Effector CD8-positive, alpha-beta T cell (primary cell): Measurements from ENCODE around the gene NTNG2.

Experiments used
- DNase-seq: peaks from one replicate; lab custom pipeline; 2025; lab: John Stamatoyannopoulos, UW

Gene NTNG2

GRCh38 chr9:132172185-132172584 lies 10.3 kb downstream of the NTNG2 start:
- DNase-seq, result no peak

GRCh38 chr9:132175431-132175830 lies 13.6 kb downstream of the NTNG2 start:
- no peak for DNase-seq

- DNase-seq, result no peak
Measured at GRCh38 chr9:132176338-132176737, 14.5 kb downstream of the NTNG2 start.

GRCh38 chr9:132181796-132182313 lies 20.0 kb downstream of the NTNG2 start:
- no peak for DNase-seq

- DNase-seq, result no peak
Measured at GRCh38 chr9:132182314-132183091, 20.6 kb downstream of the NTNG2 start.

GRCh38 chr9:132183134-132183533 lies 21.3 kb downstream of the NTNG2 start:
- DNase-seq, result no peak

- no peak for DNase-seq
Measured at GRCh38 chr9:132183715-132184114, 21.9 kb downstream of the NTNG2 start.

- no peak for DNase-seq
Measured at GRCh38 chr9:132184124-132184523, 22.3 kb downstream of the NTNG2 start.

GRCh38 chr9:132185073-132186009 lies 23.5 kb downstream of the NTNG2 start:
- DNase-seq, result no peak

GRCh38 chr9:132187121-132187620 lies 25.3 kb downstream of the NTNG2 start:
- DNase-seq, result no peak

GRCh38 chr9:132190966-132191365 lies 29.1 kb downstream of the NTNG2 start:
- no peak for DNase-seq

- no peak for DNase-seq
Measured at GRCh38 chr9:132192728-132193127, 30.9 kb downstream of the NTNG2 start.

- DNase-seq, result no peak
Measured at GRCh38 chr9:132193227-132194124, 31.6 kb downstream of the NTNG2 start.

- DNase-seq, result no peak
Measured at GRCh38 chr9:132194508-132194907, 32.6 kb downstream of the NTNG2 start.

GRCh38 chr9:132197315-132197714 lies 35.5 kb downstream of the NTNG2 start:
- DNase-seq, result no peak

GRCh38 chr9:132197856-132198550 lies 36.1 kb downstream of the NTNG2 start:
- DNase-seq, result no peak

- no peak for DNase-seq
Measured at GRCh38 chr9:132199056-132199455, 37.2 kb downstream of the NTNG2 start.

GRCh38 chr9:132200706-132201105 lies 38.8 kb downstream of the NTNG2 start:
- DNase-seq, result no peak

GRCh38 chr9:132201139-132201538 lies 39.3 kb downstream of the NTNG2 start:
- no peak for DNase-seq

GRCh38 chr9:132201780-132202703 lies 40.2 kb downstream of the NTNG2 start:
- DNase-seq, result no peak
